ENCODE data around the gene MOGAT3.

The MOGAT3 gene

DNA sequence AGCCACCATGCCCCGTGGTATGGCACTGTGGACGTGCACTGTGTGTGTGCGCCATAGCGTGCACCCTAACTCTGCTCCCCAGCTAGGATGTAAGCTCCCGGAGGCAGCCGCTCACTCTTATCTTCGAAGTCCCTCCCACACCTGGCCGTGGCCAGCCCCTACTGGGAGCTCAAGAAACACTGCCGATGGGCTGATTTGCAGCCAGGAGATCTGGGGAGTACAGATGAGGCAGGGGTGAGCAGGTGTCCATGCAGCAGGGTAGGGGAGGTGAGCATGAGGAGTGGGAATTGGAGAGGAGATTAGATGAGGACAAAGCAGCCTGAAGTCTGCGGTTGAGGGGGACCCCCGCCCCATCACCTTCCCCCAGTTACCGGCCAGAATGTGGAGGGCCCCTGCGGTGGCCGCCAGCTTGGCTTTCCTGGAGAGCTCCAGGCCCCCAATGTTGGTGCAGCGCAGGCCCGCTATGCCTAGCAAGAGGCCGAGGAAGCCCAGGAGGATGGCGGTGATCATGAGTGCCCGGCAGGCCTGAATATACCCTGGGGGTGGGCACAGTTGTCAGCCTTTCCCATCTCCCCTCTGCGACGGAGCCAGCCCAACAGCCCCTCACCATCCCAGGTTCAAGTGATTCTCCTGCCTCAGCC lies 33.2 kb upstream of the MOGAT3 start:
- DNase-seq (ENCODE audit: low read depth in 3 of 3, low spot score in 1 of 3): no peak

DNA sequence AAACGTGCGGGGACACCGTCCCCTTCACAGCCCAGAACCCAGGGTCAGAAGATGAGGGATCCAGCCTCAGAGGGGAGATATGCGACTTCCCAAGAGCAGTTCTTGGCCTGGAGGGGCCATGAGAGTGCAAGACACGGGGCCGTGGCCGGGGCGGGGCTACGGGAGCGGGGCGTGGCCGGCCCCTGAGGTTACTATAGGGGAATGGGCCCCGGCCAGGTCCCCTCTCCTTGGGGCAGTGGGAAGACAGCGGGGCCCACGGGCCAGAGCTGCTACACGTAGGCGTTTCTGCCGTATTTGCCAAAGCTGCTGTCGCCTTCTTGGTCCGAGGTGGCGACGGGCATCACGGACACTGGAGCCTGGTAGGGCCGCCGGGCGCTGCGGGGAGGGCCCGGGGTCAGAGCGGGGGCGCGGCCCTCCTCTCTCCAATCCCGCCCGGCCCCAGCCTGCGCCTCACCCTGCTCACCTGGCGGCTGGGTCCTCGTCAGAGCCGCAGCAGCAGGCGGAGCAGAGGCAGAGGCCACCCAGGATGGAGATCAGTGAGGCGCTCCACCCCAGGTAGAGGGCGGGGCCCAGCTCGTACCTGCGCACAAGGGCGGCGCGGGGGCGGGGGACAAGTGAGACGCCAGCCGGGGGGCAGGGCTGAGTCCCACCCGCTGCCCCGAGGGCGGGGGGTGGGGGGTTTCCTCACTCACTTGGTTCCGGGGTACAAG lies 31.5 kb upstream of the MOGAT3 start:
- DNase-seq (ENCODE audit: low read depth in 3 of 3, low spot score in 1 of 3): no peak

DNA sequence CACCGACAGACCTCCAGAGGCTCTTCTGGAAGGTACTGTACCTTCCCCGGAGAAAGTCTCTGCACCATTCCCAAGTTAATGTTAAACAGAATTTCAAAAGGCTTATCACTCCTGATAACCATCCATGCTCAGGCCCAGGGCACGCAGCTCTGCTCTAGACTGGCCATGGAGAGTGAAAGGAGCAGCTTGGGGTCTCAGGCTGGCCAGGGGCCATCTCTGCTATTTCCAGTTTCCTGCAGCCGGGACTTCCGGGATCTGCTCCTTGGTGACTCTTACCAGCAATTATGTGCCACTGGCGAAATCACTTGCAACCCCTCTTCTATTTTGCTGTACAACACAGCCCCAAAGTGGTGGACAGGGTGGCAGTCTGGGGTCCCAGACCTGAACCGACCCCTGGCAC lies 30.8 kb upstream of the MOGAT3 start:
- DNase-seq (ENCODE audit: low read depth in 3 of 3, low spot score in 1 of 3): no peak

DNA sequence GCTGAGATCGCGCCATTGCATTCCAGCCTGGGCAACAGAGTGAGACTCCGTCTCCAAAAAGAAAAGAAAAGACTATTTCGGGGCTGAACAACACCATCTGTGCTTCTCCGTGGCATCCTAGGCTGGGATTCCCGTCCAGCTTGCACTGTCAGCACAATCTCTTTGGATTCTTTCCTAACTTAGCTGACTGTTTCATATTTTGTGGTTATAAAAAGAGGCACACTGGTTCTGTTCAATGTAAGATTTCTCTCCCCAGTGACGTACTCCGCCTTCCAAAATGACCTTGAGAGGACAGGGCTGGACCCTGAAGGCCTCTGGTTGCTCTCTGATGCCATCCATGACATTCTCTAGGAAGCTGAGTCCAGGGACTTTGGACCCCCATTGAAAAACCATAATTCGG lies 25.9 kb upstream of the MOGAT3 start:
- DNase-seq (ENCODE audit: low read depth in 3 of 3, low spot score in 1 of 3): no peak

DNA sequence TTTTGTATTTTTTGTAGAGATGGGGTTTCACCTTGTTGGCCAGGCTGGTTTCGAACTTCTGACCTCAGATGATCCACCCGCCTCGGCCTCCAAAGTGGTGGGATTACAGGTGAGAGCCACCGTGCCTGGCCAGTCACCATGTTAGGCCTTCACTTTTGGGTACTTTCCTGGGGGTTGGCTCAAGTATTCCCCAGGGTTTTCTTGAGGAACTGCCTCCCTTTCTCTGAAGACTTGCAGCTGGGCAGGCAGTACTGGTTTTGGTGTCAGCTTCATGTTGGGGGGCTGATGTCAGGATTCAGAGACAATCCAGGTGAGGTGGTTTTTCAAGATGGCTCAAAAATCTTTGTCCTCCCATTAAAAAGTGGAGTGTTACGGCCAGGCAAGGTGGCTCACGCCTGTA lies 24.8 kb upstream of the MOGAT3 start:
- no peak for DNase-seq (ENCODE audit: low read depth in 3 of 3, low spot score in 1 of 3)

DNA sequence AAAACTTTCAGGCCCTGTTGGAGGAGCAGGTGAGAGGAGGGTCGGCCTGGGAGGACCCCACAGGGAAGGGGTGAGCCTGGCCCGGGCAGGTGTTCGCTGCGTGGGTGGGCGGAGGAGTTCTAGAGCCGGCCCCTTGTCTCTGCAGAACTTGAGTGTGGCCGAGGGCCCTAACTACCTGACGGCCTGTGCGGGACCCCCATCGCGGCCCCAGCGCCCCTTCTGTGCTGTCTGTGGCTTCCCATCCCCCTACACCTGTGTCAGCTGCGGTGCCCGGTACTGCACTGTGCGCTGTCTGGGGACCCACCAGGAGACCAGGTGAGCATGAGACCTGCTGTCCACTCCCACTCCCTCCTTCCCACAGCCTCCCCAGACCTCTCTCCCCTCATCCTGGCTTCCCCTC lies 22.7 kb upstream of the MOGAT3 start:
- no peak for DNase-seq (ENCODE audit: low read depth in 3 of 3, low spot score in 1 of 3)

DNA sequence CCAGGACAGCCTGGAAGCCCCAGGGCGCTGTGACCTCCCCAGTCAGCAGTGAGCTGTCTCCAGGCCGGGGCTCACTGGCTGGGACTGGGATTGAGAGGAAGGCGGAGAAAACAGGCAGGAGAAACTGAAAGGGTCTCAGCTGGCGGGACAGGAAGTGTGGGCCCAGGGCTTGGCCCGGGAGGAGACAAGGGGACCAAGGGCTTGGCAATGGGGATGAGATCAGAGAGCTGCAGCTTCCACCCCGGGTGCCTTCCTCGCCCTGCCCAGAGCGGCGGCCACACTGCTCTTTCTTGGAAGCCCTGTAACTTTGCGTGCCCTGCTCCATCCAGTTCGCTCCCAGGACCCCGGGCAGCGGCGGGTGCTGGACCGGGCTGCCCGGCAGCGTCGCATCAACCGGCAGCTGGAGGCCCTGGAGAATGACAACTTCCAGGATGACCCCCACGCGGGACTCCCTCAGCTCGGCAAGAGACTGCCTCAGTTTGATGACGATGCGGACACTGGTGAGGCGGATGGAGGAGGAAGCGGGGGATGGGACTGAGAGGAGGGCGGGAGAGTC lies 21.5 kb upstream of the MOGAT3 start:
- DNase-seq (ENCODE audit: low read depth in 3 of 3, low spot score in 1 of 3): no peak

DNA sequence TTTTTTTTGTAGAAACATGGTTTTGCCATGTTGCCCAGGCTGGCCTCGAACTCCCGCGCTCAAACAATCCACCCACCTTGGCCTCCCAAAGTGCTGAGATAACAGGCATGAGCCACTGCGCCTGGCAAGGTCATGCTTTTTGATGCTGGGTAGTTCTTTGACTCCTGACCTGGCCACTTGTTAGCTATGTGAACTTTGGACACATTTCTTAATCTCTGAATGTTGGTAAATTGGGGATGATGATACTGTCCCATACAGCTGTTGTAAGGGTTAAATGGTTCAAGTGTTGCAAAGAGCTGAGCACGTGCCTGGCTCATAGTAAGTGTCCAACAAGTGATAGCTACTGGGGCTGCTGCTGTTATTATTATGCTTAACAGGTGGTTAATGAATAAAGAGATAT lies 19.5 kb upstream of the MOGAT3 start:
- no peak for DNase-seq (ENCODE audit: low read depth in 3 of 3, low spot score in 1 of 3)

DNA sequence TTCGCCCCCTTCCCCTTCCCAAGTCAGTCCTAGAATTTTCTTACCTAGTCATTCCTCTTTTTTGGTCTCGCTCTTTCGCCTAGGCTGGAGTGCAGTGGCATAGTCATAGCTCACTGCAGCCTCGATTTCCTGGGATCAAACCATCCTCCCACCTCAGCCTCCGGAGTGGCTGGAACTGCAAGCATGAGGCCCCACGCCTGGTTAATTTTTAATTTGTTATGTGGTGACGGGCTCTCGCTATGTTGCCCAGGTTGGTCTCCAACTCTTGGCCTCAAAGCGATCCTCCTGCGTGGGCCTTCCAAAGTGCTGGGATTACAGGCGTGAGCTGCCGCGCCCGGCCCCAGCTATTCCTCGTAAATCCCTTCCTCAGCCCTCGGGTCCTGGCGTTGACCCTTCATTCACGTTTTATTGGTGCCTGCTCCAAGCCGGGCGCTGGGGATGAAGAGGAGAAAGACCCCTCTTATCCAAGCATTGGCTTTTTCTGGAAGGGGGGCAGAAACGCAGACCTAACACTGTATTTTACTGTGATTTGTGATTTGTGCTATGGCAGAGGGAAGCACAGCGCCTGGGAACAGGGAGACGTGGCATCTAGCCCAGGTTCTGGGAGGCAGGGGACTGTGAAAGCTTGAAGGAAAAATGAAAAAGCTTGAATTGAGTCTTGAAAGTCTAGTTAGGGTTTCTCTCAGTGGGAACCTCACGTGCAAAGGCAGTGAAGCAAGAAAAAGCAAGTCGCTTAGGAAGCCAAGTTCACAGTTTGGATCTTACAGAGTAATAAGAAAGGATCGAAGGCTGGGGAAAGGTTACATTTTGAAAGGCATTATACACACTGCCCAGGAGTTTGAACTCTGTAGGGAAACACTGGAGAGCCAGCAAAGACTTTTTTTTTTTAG lies 17.6 kb upstream of the MOGAT3 start:
- no peak for DNase-seq (ENCODE audit: low read depth in 3 of 3, low spot score in 1 of 3)

DNA sequence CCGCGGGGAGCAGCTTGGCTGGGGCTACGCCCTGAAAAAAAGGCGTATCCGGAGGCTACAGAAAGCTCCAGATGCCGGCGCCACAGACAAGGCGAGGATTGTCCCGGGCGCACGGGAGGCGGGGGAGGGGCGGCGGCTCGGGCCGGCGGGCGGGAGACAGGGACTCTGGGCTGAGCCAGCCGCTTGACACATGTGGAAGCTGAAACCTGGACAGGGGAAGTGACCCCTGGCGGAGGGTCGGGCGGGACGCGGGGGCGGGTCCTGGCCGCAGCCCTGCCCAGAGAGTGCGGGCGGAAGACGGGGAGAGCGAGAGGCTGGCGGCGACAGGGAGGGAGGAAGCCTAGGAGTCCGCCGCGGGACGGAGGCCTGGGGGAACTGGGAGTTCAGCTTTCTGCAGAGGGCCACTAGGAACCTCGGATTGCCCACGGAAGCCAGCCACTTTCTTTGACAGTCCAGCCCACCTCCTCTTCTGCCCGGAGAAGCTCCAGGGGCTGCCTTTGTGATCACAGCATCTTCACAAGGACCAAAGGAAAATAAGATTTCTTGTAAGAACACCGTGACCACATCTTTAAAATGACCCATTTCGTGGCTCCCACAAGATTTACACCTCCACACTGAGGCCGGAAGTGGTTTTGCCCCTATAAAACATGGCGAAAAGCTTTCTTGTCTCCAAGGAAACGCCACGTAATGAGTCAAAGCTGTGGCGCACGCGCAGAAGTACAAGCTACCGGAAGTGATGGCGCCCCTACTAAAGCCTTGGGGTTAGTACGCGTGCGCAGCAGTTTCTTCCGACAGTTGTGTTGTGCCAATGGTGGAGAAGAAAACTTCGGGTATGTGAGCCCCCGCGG lies 16.8 kb upstream of the MOGAT3 start, which contains the start of the genes PLOD3 and ZNHIT1:
PLOD3 (minus strand) TSS at position 194 of the 848 bp plus-strand sequence. CDS start 307 bp downstream, outside the sequence.
ZNHIT1 (plus strand) TSS at position 778 of the 848 bp plus-strand sequence; CDS start at position 809, 31 bp downstream.
- peak; percentile 85 to 94 (median 93) for DNase-seq (ENCODE audit: low read depth in 3 of 3, low spot score in 1 of 3)

DNA sequence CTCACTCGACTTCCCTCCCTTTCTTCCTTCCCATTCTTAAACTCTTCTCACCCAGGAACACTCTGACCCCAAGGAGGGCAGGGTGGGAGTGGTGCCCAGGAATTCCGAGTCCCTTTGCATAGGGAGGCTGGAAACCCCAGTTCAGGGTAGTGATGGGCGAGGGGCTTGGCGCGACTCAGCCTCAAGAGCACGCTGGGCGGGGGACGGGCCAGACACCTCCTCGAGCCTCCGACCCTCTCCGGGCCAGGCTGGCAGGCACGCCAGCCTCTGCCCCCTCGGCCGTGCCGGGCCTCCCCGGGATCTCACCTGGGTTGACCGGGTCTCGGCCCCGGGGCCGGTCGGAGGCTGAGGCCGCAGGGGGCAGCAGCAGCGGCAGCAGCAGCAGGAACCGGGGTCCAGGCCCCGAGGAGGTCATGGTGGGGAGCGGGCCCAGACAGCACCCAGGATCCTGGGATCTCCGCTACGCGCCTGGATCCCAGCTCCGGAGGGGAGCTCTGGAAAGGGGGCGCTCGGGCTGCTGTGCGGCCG lies 16.1 kb upstream of the MOGAT3 start:
- no peak for DNase-seq (ENCODE audit: low read depth in 3 of 3, low spot score in 1 of 3)

DNA sequence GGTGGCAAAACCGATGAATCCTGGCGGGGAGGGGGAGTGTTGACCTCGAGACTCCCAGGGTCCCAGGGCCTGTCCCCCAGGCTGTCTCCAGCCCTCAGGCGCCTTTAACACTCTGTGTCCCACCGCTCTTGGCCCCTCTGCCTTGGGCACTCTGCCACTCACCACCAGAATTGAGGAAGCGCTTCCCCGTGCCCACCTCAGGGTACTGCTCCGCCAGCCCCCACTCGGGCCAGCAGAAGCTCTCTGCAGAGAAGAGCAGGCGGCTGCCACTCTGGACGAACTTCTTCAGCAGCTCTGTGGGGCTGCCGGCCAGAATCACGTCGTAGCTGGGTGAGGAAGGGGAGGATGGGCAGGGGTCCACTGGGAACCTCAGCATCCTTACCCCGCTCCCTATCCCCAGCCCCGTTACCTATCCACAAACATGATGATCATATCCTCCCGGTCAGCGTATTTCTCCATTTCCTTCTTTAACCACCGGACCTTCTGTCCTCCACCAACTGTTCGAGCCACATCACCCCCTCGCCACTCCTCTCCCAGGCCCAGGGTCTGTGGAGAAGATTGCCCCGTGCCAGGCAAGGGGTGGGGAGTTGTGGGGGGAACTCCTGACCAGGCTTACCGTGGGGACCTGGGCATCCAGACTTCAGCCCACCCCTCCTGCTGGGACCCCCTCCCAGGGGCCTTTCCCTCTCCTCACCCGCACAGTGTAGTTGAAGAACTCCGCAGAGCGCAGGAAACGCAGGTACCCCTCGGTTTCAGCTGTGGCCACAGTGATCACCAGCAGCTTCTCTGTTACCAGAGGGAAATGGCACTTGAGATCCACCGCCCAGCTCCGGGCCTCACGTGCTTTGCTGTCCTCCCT lies 15.4 kb upstream of the MOGAT3 start:
- DNase-seq (ENCODE audit: low read depth in 3 of 3, low spot score in 1 of 3): no peak

DNA sequence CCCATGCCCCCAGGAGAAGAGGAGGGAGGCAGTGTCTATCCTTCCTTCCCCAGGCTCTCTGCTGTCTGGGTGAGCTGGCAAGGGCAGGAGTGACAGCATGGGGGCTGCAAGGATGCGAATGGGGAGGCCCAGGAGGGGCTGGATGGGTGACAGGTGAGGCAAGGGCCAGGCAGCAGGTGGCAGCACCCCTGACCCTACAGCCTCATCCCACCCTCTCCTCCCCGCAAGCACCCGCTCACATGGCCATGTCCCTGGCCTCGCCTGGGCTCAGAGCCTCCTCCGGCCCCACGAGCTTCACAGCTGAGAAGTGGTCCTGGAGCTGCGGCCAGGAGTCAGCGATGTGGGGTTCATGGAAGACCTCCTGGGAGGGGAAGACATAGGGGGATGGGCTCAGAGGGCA lies 11.2 kb upstream of the MOGAT3 start:
- no peak for DNase-seq (ENCODE audit: low read depth in 3 of 3, low spot score in 1 of 3)

DNA sequence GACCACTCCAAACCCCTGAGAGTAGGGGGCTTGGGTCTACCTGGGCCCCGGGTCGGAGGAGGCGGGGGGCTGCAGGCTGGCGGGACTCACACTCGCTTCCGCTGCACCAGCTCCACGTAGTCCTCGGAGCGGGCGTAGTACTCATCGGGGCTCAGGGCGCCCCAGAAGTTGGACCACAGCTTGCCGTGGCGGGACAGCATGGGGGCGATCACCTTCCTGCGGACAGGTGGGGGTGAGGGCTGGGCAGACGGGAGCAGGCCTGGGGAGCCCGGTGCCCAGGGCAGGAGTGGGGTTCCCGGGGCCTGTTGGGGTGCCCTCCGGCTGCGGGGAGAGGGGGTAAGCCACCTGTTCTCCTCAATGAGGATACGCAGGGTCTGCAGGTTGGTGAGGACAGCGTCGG lies 10.7 kb upstream of the MOGAT3 start:
- no peak for DNase-seq (ENCODE audit: low read depth in 3 of 3, low spot score in 1 of 3)

DNA sequence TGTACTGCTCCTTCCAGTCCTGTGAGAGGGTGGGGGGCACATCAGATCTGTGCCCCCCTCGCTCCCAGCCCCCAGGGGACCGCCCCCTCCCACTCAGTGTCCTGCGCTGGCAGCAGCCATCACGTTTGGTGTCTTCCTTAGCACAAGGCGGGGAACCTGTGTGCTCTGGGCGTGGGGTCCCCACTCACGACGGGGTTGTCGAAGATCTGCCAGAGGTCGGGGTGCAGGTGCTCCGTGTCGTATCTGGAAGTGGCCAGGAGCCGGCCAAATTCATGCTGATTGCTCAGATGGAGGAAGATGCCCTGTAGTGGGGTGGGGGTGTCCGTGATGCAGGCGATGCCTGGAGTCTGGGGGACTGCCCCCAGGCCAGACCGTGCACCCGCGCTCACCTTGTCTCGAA lies 9.3 kb upstream of the MOGAT3 start:
- no peak for DNase-seq (ENCODE audit: low read depth in 3 of 3, low spot score in 1 of 3)

DNA sequence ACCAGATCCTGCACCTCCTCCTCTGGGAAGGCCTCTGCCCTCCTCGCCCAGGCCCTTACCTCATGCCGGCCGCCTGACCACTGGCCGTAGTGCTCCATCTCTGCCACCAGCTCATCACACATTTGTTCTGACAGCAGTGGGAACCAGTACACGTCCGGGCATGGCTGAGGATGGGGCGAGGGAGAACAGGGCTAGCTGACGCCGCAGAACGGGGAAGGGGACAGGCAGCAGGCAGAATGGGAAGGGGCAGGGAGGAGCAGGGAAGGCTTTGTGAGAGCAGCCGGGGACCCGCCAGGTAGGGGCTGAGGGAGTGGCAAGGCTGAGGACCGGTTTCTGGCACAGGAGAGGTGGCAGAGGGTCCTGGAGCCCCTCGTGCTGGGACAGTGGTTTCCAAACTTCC lies 8.0 kb upstream of the MOGAT3 start:
- DNase-seq (ENCODE audit: low read depth in 3 of 3, low spot score in 1 of 3): no peak

DNA sequence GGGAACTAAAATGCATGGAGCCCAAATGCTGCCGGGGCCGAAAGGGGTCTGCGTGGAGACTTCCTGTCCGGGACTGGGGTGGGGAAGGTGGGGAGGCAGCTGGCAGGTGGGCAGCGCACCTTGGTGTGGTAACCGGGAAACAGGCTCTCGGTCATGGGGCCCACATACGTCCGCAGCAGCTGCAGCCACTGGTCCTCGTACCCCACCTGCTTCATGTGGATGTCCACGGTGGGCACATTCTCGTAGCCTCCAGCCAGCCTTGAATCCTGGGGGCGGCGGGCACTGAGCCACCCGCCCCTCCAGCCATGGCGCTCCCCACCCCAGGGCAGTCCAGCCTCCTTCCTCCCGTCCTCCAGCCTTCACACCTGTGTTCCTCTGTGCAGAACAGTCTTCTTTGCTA lies 6.6 kb upstream of the MOGAT3 start:
- no peak for DNase-seq (ENCODE audit: low read depth in 3 of 3, low spot score in 1 of 3)

DNA sequence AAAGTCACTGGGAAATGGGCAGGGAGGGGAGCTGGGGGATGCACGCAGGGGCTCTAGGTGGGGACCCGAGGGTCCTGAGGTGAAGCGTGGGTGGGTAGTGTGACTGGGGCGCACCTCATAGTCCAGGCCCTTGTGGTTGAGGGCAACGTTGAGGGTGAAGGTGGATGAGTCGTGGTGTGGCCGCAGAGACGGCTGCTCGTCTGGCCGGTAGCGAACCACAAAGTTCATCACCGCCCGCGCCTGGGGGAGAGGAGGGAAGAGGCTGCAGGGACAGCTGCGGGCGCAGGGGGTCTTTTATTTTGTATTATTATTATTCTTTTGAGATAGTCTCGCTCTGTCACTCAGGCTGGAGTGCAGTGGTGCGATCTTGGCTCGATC lies 5.8 kb upstream of the MOGAT3 start:
- no peak for DNase-seq (ENCODE audit: low read depth in 3 of 3, low spot score in 1 of 3)

DNA sequence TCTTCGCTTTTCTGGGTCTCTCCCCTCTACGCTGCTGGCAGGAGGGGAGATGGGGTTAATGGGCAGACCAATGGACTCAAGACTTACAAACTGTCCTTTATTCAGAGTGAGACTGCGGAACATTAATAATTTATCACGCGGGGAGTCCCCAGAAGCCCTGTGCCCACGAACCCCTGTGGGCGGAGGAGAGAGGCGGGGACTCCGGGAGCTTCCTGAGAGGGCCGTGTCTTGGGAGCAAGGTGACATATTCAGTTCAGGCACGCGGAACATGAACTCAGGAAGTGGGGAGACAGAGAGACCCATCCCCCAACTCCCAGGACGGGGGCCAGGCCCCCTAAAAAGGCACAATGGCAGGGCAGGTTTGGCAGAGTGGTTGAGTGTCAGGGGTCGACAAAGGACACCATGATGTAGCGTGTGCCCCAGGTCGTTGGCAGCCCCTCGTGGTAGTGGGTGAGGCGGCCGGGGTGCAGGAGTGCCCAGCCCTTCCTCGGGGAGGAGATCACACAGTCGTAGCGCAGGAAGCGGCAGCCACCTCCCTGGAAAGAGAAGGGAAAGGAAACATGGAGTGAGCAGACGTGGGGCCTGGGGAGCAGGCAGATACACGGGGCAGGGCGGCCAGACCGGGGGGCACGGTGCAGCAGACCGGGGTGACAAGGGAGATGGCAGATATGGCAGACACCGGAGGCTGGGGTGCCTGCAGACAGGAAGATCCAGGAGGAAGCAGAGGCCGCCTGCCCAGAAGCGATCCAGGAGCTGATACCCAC lies 5.2 kb upstream of the MOGAT3 start:
- no peak for DNase-seq (ENCODE audit: low read depth in 3 of 3, low spot score in 1 of 3)

Data from stimulated activated CD4-positive, alpha-beta T cell treated with anti-CD3 and anti-CD28 coated beads, TNF-alpha, amount 100 ng/mL, for 1 hour (primary cell).